GM18868 (cell line): Measurements from ENCODE around the gene TEAD1.
A peak's percentile ranks its signal among the peaks of the same experiment; 100 is the strongest.

ENCODE experiments used
- ATAC-seq: cut with Tn5 transposase; IDR thresholded peaks from one replicate; pipeline ENCODE4 v1.9.1; 2021; ENCODE audit warnings: mild to moderate bottlenecking, moderate library complexity; ENCODE audit not compliant: unreplicated experiment

Gene TEAD1

GRCh38 chr11:12673924-12674570 is at the start of gene TEAD1:
Gene TEAD1, plus strand, starts transcription at chr11:12674421.
- peak; percentile 83 for ATAC-seq

DNA sequence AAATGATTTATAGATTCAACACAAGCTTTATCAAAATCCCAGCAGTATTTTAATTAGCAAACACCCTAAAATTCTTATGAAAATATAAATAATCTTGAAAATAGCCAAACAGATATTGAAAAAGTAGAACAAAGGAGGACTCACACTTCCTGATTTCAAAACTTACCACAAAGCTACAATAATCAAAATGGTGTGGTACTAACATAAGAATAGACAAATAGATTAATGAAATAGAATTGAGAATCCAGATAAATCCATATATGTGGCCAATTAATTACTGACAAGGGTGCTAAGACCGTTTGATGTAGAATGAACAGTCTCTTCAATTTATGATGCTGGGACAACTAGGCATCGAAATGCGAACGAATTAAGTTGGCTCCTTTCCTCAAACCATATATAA is 49.6 kb upstream of the TEAD1 start:
- no peak for ATAC-seq

GRCh38 chr11:12625438-12626071 is 48.7 kb upstream of the TEAD1 start:
- no peak for ATAC-seq

- ATAC-seq = no peak
Measured at GRCh38 chr11:12626616-12627015, 47.6 kb upstream of the TEAD1 start.

- no peak for ATAC-seq
Measured at GRCh38 chr11:12628314-12628713, 45.9 kb upstream of the TEAD1 start.

GRCh38 chr11:12629601-12630313 is 44.5 kb upstream of the TEAD1 start:
- ATAC-seq = no peak

- no peak for ATAC-seq
Measured at GRCh38 chr11:12631651-12632050, 42.6 kb upstream of the TEAD1 start.

GRCh38 chr11:12634329-12634728 is 39.9 kb upstream of the TEAD1 start:
- no peak for ATAC-seq

DNA sequence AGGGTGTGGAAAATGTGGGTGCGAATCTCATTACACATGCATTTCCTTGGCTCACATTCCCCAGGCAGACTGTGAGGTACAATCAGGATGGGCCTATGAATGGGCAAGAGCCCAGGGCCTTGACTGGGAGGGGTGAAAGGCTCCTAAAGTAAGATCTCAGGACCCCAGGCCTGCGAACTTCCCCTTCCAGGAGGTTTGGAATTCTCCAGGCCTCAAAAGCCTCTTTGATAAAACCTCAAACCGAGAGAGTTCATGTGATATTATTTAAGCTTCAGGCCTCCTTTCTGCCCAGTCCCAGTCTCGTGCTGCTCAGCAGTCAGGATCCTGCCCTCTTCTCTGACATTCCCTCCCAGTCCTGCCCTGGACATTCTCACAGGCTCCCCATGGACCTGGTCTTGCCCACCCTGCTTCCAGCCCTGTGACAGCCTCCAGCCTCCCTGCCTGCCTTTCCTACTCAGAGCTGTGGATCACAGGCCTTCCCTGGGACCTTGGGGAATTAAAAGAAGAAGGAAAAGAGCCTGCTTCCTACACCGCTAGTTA is 37.3 kb upstream of the TEAD1 start:
- ATAC-seq = no peak

- ATAC-seq = no peak
Measured at GRCh38 chr11:12639388-12639787, 34.8 kb upstream of the TEAD1 start.

DNA sequence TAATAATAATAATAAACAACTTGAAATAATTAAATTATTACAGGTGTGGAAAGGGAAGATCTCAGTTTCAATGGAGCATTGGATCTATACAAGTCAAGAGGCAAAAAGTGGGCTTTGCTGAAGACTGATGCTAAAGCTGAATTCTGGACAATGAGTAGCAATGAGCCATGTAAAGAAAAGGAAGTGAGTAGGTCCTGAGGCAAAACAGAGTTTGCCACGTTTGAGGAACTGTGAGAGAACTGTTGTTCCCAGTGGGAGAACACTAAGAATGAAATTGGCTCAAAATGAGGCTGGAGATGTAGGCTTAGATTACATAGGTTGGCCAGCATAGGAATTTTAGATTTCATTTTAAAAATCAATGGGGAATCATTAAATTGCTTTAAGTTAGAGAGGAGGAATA is 33.9 kb upstream of the TEAD1 start:
- ATAC-seq = no peak

DNA sequence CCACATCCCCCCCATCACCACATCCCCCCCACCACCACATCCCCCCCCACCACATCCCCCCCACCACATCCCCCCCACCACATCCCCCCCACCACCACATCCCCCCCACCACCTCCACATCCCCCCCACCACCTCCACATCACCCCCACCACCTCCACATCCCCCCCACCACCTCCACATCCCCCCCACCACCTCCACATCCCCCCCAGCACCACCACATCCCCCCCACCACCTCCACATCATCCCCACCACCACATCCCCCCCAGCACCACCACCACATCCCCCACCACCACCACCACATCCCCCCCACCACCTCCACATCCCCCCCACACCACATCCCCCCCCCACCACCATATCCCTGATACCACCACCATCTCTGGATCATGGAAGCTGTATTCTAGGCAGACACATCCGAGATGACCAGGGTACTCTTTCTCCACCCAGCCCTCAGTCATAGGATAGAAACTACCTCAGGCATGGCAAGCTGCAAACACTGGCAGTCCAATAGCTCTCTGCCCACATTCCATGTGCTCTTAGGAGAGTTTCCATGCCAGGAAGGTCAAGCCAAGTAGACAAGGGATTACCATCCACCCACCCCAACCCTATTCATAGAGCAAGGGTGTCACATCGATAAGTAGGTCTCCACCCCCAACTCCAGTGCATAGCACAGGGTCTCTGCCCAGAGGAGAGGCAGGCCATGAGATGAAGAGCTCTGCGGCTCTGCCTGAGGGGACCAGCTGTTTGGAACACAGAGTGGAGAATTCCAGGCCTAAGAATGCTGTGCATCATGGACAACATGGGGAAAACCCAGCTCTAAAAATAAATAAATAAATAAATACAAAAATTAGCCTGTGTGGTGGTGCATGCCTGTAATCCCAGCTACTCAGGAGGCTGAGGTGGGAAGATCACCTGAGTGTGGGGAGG is 33.0 kb upstream of the TEAD1 start:
- no peak for ATAC-seq

- ATAC-seq = no peak
Measured at GRCh38 chr11:12642040-12642439, 32.2 kb upstream of the TEAD1 start.

DNA sequence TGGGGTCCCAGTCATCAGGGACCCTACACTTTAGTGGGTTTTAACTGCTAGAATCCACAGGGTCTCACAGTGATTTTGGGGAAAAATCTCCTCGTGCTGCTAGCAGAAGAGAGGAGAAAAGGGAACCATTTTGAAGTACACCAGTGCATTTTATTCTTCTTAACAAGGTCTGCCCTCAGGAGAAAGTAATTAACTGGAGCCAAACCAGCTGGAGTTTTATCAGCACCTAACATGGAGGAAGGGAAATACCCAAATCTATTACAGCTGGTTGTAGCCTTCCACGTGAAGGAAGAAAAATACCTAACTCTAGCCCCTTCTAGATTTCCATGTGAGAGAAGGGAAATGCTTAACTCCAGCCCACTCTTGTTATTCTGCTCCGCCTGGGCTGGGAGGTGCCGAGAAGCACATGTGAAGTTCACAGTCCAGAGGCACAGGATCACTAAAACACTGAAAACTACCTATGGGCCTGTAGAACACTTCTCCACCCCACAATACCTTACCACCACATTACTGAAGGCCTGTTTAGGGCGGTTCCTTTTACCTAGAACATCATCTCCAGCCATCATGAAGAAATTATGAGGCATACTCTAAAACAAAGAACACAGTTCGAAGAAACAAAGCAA is 31.3 kb upstream of the TEAD1 start:
- no peak for ATAC-seq

- ATAC-seq = no peak
Measured at GRCh38 chr11:12646478-12646877, 27.7 kb upstream of the TEAD1 start.

DNA sequence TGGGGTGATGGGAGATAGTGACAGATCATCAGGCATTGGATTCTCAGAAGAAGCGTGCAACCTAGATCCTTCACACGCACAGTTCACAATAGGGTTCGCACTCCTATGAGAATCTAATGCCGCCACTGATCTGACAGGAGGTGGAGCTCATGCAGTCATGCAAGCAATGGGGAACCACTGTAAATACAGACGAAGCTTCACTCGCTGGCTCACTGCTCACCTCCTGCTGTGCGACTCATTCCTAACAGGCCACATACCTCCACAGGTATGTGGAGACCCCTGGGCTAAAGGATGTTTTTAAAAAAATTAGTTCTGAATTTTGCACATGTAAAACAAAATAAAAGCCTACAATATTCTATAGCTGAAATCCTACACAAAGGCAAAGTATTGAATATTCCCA is 20.5 kb upstream of the TEAD1 start:
- ATAC-seq = no peak

- no peak for ATAC-seq
Measured at GRCh38 chr11:12655842-12656241, 18.4 kb upstream of the TEAD1 start.

DNA sequence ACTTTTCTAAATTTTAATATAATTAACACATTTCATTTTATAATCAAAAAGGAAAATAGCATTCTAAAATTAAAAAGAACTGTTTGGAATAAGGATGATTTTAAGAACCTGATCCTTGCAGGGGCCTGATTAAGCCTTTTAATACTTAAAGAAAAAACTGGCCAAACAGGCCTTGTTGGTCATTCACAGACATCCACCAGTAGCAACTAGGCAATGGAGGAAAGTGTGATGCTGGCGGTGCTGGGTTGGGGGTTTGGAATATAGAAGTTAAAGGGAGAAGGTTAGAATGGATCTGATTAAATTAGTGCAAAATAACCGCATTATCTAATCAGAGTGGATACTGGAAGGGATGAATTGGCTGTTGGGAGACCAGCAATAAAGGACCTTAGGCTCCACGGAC is 16.9 kb upstream of the TEAD1 start:
- no peak for ATAC-seq

DNA sequence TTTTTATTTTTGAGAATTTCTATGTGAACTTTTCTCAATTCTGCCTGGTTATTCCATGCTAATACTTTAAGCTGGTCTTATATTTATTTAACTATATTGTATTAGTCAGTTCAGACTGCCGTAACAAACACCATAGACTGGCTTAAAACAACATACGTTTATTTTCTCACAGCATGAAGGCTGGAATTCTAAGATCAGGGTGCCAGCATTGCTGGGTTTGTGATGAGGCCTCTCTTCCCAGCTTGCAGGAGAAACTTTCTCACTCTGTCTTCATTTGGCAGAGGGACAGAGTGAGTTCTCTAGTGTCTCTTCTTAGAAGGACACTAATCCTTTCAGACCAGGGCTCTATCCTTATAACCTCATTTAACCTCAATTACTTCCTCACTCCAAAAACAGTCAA is 16.2 kb upstream of the TEAD1 start:
- ATAC-seq = no peak

DNA sequence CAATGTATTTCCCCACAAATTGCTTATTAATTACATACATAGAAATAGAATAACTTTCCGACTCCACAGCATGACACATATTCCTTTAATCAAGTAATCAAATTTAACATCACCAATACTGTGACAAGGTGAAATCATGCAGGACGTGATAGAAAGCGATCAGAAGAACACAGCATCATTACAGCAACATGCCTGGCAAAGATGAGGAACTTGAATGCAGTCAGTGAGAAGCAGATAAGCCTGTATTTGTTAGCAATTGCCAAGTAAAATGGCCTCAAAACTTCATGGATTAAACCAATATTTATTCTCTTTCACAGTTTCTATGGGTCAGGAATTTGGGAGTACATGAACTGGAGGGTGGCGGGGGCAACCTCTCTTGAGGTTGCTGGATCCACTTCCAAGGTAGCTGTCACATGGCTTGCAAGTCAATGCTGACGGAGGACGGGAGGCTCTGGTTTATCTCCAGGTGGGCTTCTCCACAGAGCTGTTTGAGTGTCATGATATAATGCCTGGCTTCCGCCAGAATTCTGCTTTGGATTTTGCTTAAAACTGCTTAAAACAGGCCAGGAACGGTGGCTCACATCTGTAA is 12.0 kb upstream of the TEAD1 start:
- ATAC-seq = no peak
